Mesenteric fat pad (tissue), 1 donor: ENCODE results near the gene TNFSF12. TPM values are rescaled to one million over a fixed set of nuclear protein-coding genes. Genes with fewer than 3 reads are reported as not detected.
"Not testable (repeated sequence)": the region's sequence is repeated elsewhere in the genome, so short reads cannot be mapped to it uniquely, and the experiment has no call there.

Source experiments
- DNase-seq: peaks from one replicate; pipeline ENCODE4 v3.0.0-alpha.2; 2020; ENCODE audit warnings: low spot score
- total RNA-seq: library from RNA; stranded (reverse); fragmentation: NEBNext Ultra II Directional; extraction: Animal tissue kit (Norgen Biotek cat#: 25700); gene quantifications from one replicate; pipeline ENCODE4 v1.2.1, GENCODE V29; 2021
- donor health status: DM: yes; HTN: yes; CAD: no.

The TNFSF12 gene
- total RNA-seq, 1 donor from 2014 or later: 43.0 TPM

GRCh38 chr17:7583253-7584109, 34.6 kb downstream of the TNFSF12 start, which contains the start of gene MPDU1:
Gene MPDU1, plus strand, starts transcription at chr17:7583852. Its CDS starts 11 bp downstream, at chr17:7583863.
- DNase-seq: peak; percentile 98

- no peak for DNase-seq
These were observed 38.0 kb downstream of the TNFSF12 start for GRCh38 chr17:7586673-7587419.

- no peak for DNase-seq
These were observed 38.7 kb downstream of the TNFSF12 start for GRCh38 chr17:7587420-7588151.

- no peak for DNase-seq
These were observed 39.8 kb downstream of the TNFSF12 start for GRCh38 chr17:7588553-7589203.

GRCh38 chr17:7589204-7589868, 40.5 kb downstream of the TNFSF12 start:
- peak; percentile 95 for DNase-seq

- DNase-seq: no peak
These were observed 41.2 kb downstream of the TNFSF12 start, which contains the start of gene SOX15 for GRCh38 chr17:7589891-7590691. Gene SOX15, minus strand, starts transcription at chr17:7590094. Its CDS starts 418 bp downstream, at chr17:7589676.

GRCh38 chr17:7590743-7591142, 41.9 kb downstream of the TNFSF12 start:
- DNase-seq: no peak

- no peak for DNase-seq
These were observed 42.7 kb downstream of the TNFSF12 start for GRCh38 chr17:7591596-7591995.

GRCh38 chr17:7592422-7593021, 43.7 kb downstream of the TNFSF12 start:
- no peak for DNase-seq

GRCh38 chr17:7593296-7593695, 44.4 kb downstream of the TNFSF12 start:
- no peak for DNase-seq

- DNase-seq: not testable (repeated sequence)
These were observed 48.7 kb downstream of the TNFSF12 start for GRCh38 chr17:7597561-7597960.

GRCh38 chr17:7606280-7606679, 57.4 kb downstream of the TNFSF12 start:
- no peak for DNase-seq

Other genes starting within 250 kb of the TNFSF12 start
- 503 TPM for gene EIF5A, start 241.4 kb upstream of the TNFSF12 start, total RNA-seq
- 51.2 TPM for gene GPS2, start 233.7 kb upstream of the TNFSF12 start, total RNA-seq
- 25.4 TPM for gene NEURL4, start 219.7 kb upstream of the TNFSF12 start, total RNA-seq
- 18.8 TPM for gene ACAP1, start 212.5 kb upstream of the TNFSF12 start, total RNA-seq
- gene KCTD11, start 196.9 kb upstream of the TNFSF12 start, total RNA-seq: 11.9 TPM
- not detected for gene TMEM95, start 193.9 kb upstream of the TNFSF12 start, total RNA-seq
- gene TNK1, start 168.0 kb upstream of the TNFSF12 start, total RNA-seq: 0.71 TPM
- gene PLSCR3, start 154.5 kb upstream of the TNFSF12 start, total RNA-seq: 42.6 TPM
- 68.7 TPM for gene TMEM256, start 145.0 kb upstream of the TNFSF12 start, total RNA-seq
- gene NLGN2, start 141.2 kb upstream of the TNFSF12 start, total RNA-seq: 21.0 TPM
- gene SPEM1, start 128.7 kb upstream of the TNFSF12 start, total RNA-seq: not detected
- not detected for gene SPEM2, start 123.4 kb upstream of the TNFSF12 start, total RNA-seq
- gene SPEM3, start 120.2 kb upstream of the TNFSF12 start, total RNA-seq: not detected
- gene TMEM102, start 113.6 kb upstream of the TNFSF12 start, total RNA-seq: 3.2 TPM
- 2.4 TPM for gene FGF11, start 109.5 kb upstream of the TNFSF12 start, total RNA-seq
- 6.8 TPM for gene CHRNB1, start 104.0 kb upstream of the TNFSF12 start, total RNA-seq
- 72.5 TPM for gene ZBTB4, start 69.4 kb upstream of the TNFSF12 start, total RNA-seq
- gene SLC35G6, start 67.6 kb upstream of the TNFSF12 start, total RNA-seq: not detected
- gene POLR2A, start 64.7 kb upstream of the TNFSF12 start, total RNA-seq: 102 TPM
- 26.3 TPM for gene TNFSF13, start 9.7 kb downstream of the TNFSF12 start, total RNA-seq
- gene SENP3, start 12.9 kb downstream of the TNFSF12 start, total RNA-seq: 48.7 TPM
- gene CD68, start 30.6 kb downstream of the TNFSF12 start, total RNA-seq: 286 TPM
- 55.2 TPM for gene MPDU1, start 34.8 kb downstream of the TNFSF12 start, total RNA-seq
- not detected for gene SOX15, start 41.0 kb downstream of the TNFSF12 start, total RNA-seq
- 36.1 TPM for gene FXR2, start 65.8 kb downstream of the TNFSF12 start, total RNA-seq
- gene SAT2, start 78.8 kb downstream of the TNFSF12 start, total RNA-seq: 73.6 TPM
- gene SHBG, start 81.1 kb downstream of the TNFSF12 start, total RNA-seq: 0.71 TPM
- 1.4 TPM for gene ATP1B2, start 101.9 kb downstream of the TNFSF12 start, total RNA-seq
- gene TP53, start 138.4 kb downstream of the TNFSF12 start, total RNA-seq: 42.3 TPM
- gene WRAP53, start 139.4 kb downstream of the TNFSF12 start, total RNA-seq: 4.9 TPM
- 0.58 TPM for gene EFNB3, start 156.1 kb downstream of the TNFSF12 start, total RNA-seq
- 0.26 TPM for gene DNAH2, start 168.7 kb downstream of the TNFSF12 start, total RNA-seq